ENCODE measurements around the gene CRYZL1.

Gene CRYZL1

GRCh38 chr21:33561373-33561772, 80.2 kb downstream of the CRYZL1 start:
- DNase-seq (ENCODE audit: low read depth, low spot score) = no peak

GRCh38 chr21:33560965-33561364, 80.6 kb downstream of the CRYZL1 start:
- no peak for DNase-seq (ENCODE audit: low read depth, low spot score)

GRCh38 chr21:33559813-33560212, 81.7 kb downstream of the CRYZL1 start:
- DNase-seq (ENCODE audit: low read depth, low spot score) = no peak

GRCh38 chr21:33558777-33559421, 82.6 kb downstream of the CRYZL1 start:
- no peak for DNase-seq (ENCODE audit: low read depth, low spot score)

- no peak for DNase-seq (ENCODE audit: low read depth, low spot score)
These were observed 84.1 kb downstream of the CRYZL1 start for GRCh38 chr21:33557447-33557846.

GRCh38 chr21:33554982-33555344, 86.6 kb downstream of the CRYZL1 start:
- no peak for DNase-seq (ENCODE audit: low read depth, low spot score)

GRCh38 chr21:33554236-33554981, 87.1 kb downstream of the CRYZL1 start:
- DNase-seq (ENCODE audit: low read depth, low spot score) = no peak

- DNase-seq (ENCODE audit: low read depth, low spot score) = no peak
These were observed 88.4 kb downstream of the CRYZL1 start for GRCh38 chr21:33552999-33553598.

GRCh38 chr21:33552093-33552998, 89.2 kb downstream of the CRYZL1 start:
- DNase-seq (ENCODE audit: low read depth, low spot score) = no peak

- no peak for DNase-seq (ENCODE audit: low read depth, low spot score)
These were observed 89.9 kb downstream of the CRYZL1 start for GRCh38 chr21:33551664-33552063.

GRCh38 chr21:33550772-33551660, 90.5 kb downstream of the CRYZL1 start:
- no peak for DNase-seq (ENCODE audit: low read depth, low spot score)

GRCh38 chr21:33549848-33550771, 91.4 kb downstream of the CRYZL1 start:
- no peak for DNase-seq (ENCODE audit: low read depth, low spot score)

GRCh38 chr21:33546086-33546485, 95.5 kb downstream of the CRYZL1 start:
- no peak for DNase-seq (ENCODE audit: low read depth, low spot score)

- no peak for DNase-seq (ENCODE audit: low read depth, low spot score)
These were observed 96.9 kb downstream of the CRYZL1 start for GRCh38 chr21:33544451-33545195.

GRCh38 chr21:33543505-33544129, 97.9 kb downstream of the CRYZL1 start:
- peak; percentile 65 for DNase-seq (ENCODE audit: low read depth, low spot score)

- peak; percentile 99 for DNase-seq (ENCODE audit: low read depth, low spot score)
These were observed 98.7 kb downstream of the CRYZL1 start, which contains the start of gene SON for GRCh38 chr21:33542640-33543504. SON (plus strand) TSS chr21:33543038; CDS start chr21:33543093, 55 bp downstream.
